HCT116 (cell line): Measurements from ENCODE around the gene ORC2.

ENCODE experiments used
- CTCF ChIP-seq, 3 experiments: fragments of 200-600 bp in 1 of 3; sonication (generic) in 1 of 3; IDR thresholded peaks in 2 of 3; conservative IDR thresholded peaks in 1 of 3; 2 replicates each; pipeline ENCODE4 v1.5.1; 2012 to 2017; ENCODE audit warnings: low read depth in 2 of 3, low read length in 2 of 3, antibody characterized with exemption in 1 of 3, borderline replicate concordance in 1 of 3, control low read depth in 1 of 3, mild to moderate bottlenecking in 1 of 3, mixed read lengths in 1 of 3, mixed run types in 1 of 3, moderate library complexity in 1 of 3; ENCODE audit not compliant: insufficient read depth in 1 of 3
- EZH2 ChIP-seq: fragments of 200-600 bp; sonication (generic); IDR thresholded peaks from 2 replicates; pipeline ENCODE4 v1.6.1; 2017; ENCODE audit warnings: antibody characterized with exemption, mixed run types
- EZH2phosphoT487 ChIP-seq: fragments of 200-600 bp; IDR thresholded peaks from 2 replicates; pipeline ENCODE4 v1.6.1; 2018; ENCODE audit warnings: antibody characterized with exemption, borderline replicate concordance
- POLR2A ChIP-seq: IDR thresholded peaks from 2 replicates; pipeline ENCODE4 v1.7.0; 2011; ENCODE audit warnings: borderline replicate concordance; ENCODE audit not compliant: insufficient read depth, insufficient read length; ENCODE audit errors: extremely low read depth
- RAD21 ChIP-seq: IDR thresholded peaks from 2 replicates; pipeline ENCODE4 v1.6.1; 2012; ENCODE audit warnings: low read depth, mild to moderate bottlenecking
- ZFX ChIP-seq: fragments of 450-650 bp; IDR thresholded peaks from 2 replicates; pipeline ENCODE4 v1.6.1; 2017
- TF ChIP-seq, protein P1 (sequence below): IDR thresholded peaks from 2 replicates; pipeline ENCODE4 v1.6.1; 2011; ENCODE audit warnings: mild to moderate bottlenecking, low read length, moderate library complexity; ENCODE audit not compliant: insufficient replicate concordance; ENCODE audit errors: extremely low read depth
- TF ChIP-seq, protein P2 (sequence below): IDR thresholded peaks from 2 replicates; pipeline ENCODE4 v1.6.1; 2012; ENCODE audit warnings: low read depth

DNA sequence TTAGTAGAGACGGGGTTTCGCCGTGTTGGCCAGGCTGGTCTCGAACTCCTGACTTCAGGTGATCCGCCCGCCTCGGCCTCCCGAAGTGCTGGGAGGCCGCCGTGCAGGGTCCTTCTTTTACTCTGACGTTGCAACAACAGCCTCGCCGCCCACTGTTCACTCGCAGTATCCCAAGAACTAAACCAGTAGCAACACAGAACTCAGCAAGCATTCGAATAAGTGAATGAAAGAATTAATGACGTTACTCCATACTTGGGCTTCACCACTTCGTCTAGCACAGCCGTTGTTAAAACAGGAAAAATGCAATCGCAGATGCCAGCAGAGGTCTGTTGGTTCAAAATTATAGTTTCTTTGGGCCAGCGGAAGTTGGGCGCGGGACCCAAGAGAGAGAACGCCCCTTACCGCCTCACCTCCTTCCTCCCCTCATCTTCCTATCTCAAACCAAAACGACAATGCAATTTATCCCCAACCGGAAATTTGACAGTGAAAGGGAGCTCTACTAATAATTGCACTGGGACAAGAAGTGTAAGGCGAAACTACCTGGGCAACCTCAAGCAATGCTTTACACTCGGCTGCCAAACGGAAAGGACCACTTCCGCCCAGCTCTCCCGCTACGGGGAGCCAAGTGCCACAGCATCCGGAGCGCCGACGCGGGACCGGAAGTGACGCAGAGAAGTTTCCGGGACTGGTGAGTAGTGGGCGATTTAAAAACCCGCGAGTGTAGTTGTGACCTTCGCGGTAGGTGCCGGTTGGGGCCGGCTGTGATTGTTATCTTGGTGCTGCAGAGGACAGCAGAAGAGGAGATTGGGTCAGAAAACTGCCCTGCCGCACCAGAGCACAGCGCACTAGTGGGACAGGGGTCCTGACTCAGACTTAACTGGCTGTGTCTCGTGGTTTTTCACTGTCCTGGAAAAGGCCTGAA is 74.5 kb downstream of the ORC2 start, which contains the start of the genes NIF3L1 and PPIL3:
- TF ChIP-seq RAD21 (no peak; the same call in 1 of the 2 replicates), CTCF (IDR thresholded peaks at IDR 0.05 in 2 of 3, conservative IDR thresholded peaks at IDR 0.05 in 1 of 3; ENCODE audit: borderline replicate concordance in 1 of 3, insufficient read depth in 1 of 3, low read depth in 2 of 3, low read length in 2 of 3) (no peak), EZH2phosphoT487 (no peak), ZFX (no peak; the same call in 1 of the 2 replicates), EZH2 (no peak), POLR2A (peak; percentile 36)
- TF ChIP-seq, protein P1, sequence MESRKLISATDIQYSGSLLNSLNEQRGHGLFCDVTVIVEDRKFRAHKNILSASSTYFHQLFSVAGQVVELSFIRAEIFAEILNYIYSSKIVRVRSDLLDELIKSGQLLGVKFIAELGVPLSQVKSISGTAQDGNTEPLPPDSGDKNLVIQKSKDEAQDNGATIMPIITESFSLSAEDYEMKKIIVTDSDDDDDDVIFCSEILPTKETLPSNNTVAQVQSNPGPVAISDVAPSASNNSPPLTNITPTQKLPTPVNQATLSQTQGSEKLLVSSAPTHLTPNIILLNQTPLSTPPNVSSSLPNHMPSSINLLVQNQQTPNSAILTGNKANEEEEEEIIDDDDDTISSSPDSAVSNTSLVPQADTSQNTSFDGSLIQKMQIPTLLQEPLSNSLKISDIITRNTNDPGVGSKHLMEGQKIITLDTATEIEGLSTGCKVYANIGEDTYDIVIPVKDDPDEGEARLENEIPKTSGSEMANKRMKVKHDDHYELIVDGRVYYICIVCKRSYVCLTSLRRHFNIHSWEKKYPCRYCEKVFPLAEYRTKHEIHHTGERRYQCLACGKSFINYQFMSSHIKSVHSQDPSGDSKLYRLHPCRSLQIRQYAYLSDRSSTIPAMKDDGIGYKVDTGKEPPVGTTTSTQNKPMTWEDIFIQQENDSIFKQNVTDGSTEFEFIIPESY, result peak; percentile 85
- TF ChIP-seq, protein P2, sequence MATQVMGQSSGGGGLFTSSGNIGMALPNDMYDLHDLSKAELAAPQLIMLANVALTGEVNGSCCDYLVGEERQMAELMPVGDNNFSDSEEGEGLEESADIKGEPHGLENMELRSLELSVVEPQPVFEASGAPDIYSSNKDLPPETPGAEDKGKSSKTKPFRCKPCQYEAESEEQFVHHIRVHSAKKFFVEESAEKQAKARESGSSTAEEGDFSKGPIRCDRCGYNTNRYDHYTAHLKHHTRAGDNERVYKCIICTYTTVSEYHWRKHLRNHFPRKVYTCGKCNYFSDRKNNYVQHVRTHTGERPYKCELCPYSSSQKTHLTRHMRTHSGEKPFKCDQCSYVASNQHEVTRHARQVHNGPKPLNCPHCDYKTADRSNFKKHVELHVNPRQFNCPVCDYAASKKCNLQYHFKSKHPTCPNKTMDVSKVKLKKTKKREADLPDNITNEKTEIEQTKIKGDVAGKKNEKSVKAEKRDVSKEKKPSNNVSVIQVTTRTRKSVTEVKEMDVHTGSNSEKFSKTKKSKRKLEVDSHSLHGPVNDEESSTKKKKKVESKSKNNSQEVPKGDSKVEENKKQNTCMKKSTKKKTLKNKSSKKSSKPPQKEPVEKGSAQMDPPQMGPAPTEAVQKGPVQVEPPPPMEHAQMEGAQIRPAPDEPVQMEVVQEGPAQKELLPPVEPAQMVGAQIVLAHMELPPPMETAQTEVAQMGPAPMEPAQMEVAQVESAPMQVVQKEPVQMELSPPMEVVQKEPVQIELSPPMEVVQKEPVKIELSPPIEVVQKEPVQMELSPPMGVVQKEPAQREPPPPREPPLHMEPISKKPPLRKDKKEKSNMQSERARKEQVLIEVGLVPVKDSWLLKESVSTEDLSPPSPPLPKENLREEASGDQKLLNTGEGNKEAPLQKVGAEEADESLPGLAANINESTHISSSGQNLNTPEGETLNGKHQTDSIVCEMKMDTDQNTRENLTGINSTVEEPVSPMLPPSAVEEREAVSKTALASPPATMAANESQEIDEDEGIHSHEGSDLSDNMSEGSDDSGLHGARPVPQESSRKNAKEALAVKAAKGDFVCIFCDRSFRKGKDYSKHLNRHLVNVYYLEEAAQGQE, result no peak
